Caco-2 (cell line): ENCODE measurements around the gene IMP3. TPM values are rescaled to one million over a fixed set of nuclear protein-coding genes. Genes with fewer than 3 reads are reported as not detected.

Source experiments
- BruUV-seq: library from RNA; stranded (reverse); fragments of 400-500 nt; replicated peaks from 2 replicates; lab custom pipeline; 2021; lab: Mats Ljungman, UMichigan
- CTCF ChIA-PET: fragments of 300-600 bp; sonication (Branson Sonifier 250); formaldehyde crosslinking; loops from one replicate; lab custom pipeline; 2022; ENCODE audit warnings: antibody characterized with exemption; lab: Charles Lee
- POLR2A ChIA-PET: fragments of 300-600 bp; sonication (Branson Sonifier 250); formaldehyde crosslinking; loops from one replicate; lab custom pipeline; 2022; ENCODE audit warnings: antibody characterized with exemption; lab: Charles Lee
- DNase-seq, 2 experiments: peaks; one replicate each; pipeline versions ENCODE4 v3.0.0 to v3.0.0-alpha.2; 2020 to 2022
- H3K27me3 ChIP-seq: replicated peaks from 2 replicates; pipeline ENCODE4 v1.6.0; 2011; ENCODE audit warnings: low read length; ENCODE audit not compliant: control insufficient read depth, insufficient read depth
- H3K36me3 ChIP-seq: 2 replicates; pipeline ENCODE4 v1.5.1; 2011; ENCODE audit warnings: low read length; ENCODE audit not compliant: control insufficient read depth, insufficient read depth
- H3K4me1 ChIP-seq: fragments of 250-450 bp; sonication (Bioruptor Pico); 2 replicates; pipeline ENCODE4 v1.5.1; 2020; ENCODE audit warnings: mild to moderate bottlenecking
- H3K4me3 ChIP-seq: 2 replicates; pipeline ENCODE4 v1.5.1; 2011; ENCODE audit warnings: low read depth, mild to moderate bottlenecking, control low read depth, low read length
- H3K9me3 ChIP-seq: fragments of 250-450 bp; sonication (Bioruptor Pico); 2 replicates; pipeline ENCODE4 v1.5.1; 2020; ENCODE audit warnings: mild to moderate bottlenecking, moderate library complexity
- H3K27ac Mint-ChIP-seq: one replicate; pipeline ENCODE4 v1.8.0; 2022; ENCODE audit warnings: mixed read lengths; ENCODE audit not compliant: unreplicated experiment
- H3K27me3 Mint-ChIP-seq: one replicate; pipeline ENCODE4 v1.8.0; 2022; ENCODE audit warnings: mixed read lengths; ENCODE audit not compliant: insufficient read depth, unreplicated experiment
- H3K36me3 Mint-ChIP-seq: one replicate; pipeline ENCODE4 v1.8.0; 2022; ENCODE audit warnings: mild to moderate bottlenecking, mixed read lengths; ENCODE audit not compliant: insufficient read depth, unreplicated experiment
- H3K4me1 Mint-ChIP-seq: one replicate; pipeline ENCODE4 v1.8.0; 2022; ENCODE audit warnings: low read depth, mixed read lengths; ENCODE audit not compliant: unreplicated experiment
- H3K4me3 Mint-ChIP-seq: one replicate; pipeline ENCODE4 v1.8.0; 2022; ENCODE audit warnings: mild to moderate bottlenecking, moderate library complexity, mixed read lengths; ENCODE audit not compliant: unreplicated experiment
- H3K9me3 Mint-ChIP-seq: one replicate; pipeline ENCODE4 v1.8.0; 2022; ENCODE audit warnings: mixed read lengths; ENCODE audit not compliant: unreplicated experiment
- intact Hi-C: fragments of 100-400 bp; cut with micrococcal nuclease; formaldehyde crosslinking; loops from one replicate; pipeline ENCODE4 v1.10.0; 2022; ENCODE audit not compliant: unreplicated experiment
- total RNA-seq: library from RNA; stranded (reverse); gene quantifications from 2 replicates; pipeline ENCODE4 v1.2.3, GENCODE V29; 2022
- TF ChIP-seq, protein P1 (sequence below), 2 experiments: fragments of 200-600 bp in 1 of 2; IDR thresholded peaks; 1 replicate in 1 of 2; 2 replicates in 1 of 2; pipeline versions ENCODE4 v1.5.1 to v1.8.0; 2011 to 2022; ENCODE audit warnings: antibody characterized with exemption in 1 of 2, control low read depth in 1 of 2, inconsistent platforms in 1 of 2, low read depth in 1 of 2, low read length in 1 of 2, mild to moderate bottlenecking in 1 of 2, moderate library complexity in 1 of 2; ENCODE audit not compliant: insufficient read depth in 1 of 2, severe bottlenecking in 1 of 2, unreplicated experiment in 1 of 2

The IMP3 gene
- total RNA-seq, 1 experiment from 2014 or later: 60.4 TPM

DNA sequence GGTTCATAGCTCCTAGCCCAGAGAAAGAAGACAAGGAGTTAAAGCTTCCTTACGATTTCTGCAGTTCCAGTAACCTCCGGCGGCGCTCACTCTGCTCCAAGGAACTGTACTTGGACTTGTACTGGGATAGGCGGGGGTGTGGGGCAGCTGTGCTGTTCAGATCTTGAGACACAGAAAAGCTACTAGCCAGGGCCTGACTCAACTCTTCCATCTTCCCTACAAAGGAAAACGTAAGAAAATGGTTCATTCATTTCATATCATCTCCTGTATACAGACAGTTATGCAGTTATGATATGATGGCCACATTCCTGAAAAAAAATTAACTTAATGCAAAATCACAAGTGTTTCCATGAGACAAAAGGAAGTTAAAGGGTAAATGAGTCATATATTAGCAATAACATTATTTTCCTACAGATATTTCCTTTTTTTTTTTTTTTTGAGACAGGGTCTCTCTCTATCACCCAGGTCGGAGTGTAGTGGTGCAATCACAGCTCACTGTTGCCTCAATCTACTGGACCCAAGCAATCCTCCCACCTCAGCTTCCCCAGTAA, 19.1 kb downstream of the IMP3 start:
- intact Hi-C loops: no loop called here
- TF ChIP-seq, protein P1, sequence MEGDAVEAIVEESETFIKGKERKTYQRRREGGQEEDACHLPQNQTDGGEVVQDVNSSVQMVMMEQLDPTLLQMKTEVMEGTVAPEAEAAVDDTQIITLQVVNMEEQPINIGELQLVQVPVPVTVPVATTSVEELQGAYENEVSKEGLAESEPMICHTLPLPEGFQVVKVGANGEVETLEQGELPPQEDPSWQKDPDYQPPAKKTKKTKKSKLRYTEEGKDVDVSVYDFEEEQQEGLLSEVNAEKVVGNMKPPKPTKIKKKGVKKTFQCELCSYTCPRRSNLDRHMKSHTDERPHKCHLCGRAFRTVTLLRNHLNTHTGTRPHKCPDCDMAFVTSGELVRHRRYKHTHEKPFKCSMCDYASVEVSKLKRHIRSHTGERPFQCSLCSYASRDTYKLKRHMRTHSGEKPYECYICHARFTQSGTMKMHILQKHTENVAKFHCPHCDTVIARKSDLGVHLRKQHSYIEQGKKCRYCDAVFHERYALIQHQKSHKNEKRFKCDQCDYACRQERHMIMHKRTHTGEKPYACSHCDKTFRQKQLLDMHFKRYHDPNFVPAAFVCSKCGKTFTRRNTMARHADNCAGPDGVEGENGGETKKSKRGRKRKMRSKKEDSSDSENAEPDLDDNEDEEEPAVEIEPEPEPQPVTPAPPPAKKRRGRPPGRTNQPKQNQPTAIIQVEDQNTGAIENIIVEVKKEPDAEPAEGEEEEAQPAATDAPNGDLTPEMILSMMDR (IDR thresholded peaks at IDR 0.05; ENCODE audit: insufficient read depth in 1 of 2, low read depth in 1 of 2, low read length in 1 of 2, severe bottlenecking in 1 of 2, unreplicated experiment in 1 of 2): no peak
- H3K36me3 ChIP-seq: peaks cover 1% of the 10 kb centered on the region; the same call in 1 of the 2 replicates
- no peak for DNase-seq
- no peaks in the 10 kb centered on the region for H3K4me1 ChIP-seq
- Mint-ChIP-seq H3K27me3 (no peaks in the 10 kb centered on the region), H3K4me3 (no peak overlapping the region), H3K4me1 (no peaks in the 10 kb centered on the region), H3K36me3 (peaks cover 1% of the 10 kb centered on the region), H3K9me3 (no peaks in the 10 kb centered on the region), H3K27ac (no peak overlapping the region)
- BruUV-seq: no TSS peak
- ChIA-PET POLR2A (no interaction called here), CTCF (no interaction called here)
- no peak overlapping the region for H3K4me3 ChIP-seq
- H3K27me3 ChIP-seq: no peaks in the 10 kb centered on the region
- H3K9me3 ChIP-seq: no peaks in the 10 kb centered on the region

DNA sequence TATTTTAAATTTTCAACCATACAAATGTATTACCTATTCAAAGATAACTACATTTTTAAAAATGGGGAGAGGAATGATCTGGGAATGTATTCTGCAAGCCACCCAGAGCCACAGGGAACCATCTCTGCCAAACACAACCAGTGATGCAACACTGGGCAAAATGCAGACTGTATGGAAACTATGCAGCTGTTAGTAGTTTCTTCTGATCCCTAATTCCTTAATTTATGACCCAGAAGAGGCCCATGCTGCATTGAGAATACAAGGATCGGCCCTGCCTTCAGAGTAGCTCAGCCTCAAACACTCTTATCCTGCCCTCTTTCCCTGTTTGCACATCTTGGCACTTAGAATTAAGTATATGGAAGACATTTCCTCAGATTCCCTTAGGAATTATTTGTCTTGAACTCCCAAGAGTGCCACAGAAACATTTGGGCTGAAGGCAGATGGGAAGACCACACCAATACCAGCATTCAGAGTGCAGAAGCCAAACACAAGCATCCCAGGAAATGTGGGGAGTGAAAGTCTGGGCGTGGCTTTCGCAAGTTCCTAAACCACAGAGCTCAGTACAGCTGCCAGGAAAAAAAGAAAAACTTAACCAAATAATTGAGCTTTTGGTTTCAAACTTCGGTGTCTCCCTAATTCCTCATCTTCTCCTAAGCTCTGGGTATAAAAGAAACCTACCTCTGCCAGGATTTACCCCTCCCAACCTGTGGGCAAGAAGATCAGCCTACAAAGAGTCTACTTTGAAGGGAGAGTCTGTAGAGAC, 19.8 kb downstream of the IMP3 start:
- H3K4me1 Mint-ChIP-seq: no peaks in the 10 kb centered on the region
- no peaks in the 10 kb centered on the region for H3K9me3 Mint-ChIP-seq
- H3K27ac Mint-ChIP-seq: no peak overlapping the region
- H3K27me3 Mint-ChIP-seq: no peaks in the 10 kb centered on the region
- peaks cover 8% of the 10 kb centered on the region for H3K36me3 Mint-ChIP-seq
- TF ChIP-seq, protein P1 (IDR thresholded peaks at IDR 0.05; ENCODE audit: insufficient read depth in 1 of 2, low read depth in 1 of 2, low read length in 1 of 2, severe bottlenecking in 1 of 2, unreplicated experiment in 1 of 2): no peak
- H3K4me3 ChIP-seq: no peak overlapping the region
- no peaks in the 10 kb centered on the region for H3K27me3 ChIP-seq
- no peaks in the 10 kb centered on the region for H3K4me1 ChIP-seq
- H3K9me3 ChIP-seq: no peaks in the 10 kb centered on the region
- CTCF ChIA-PET: no interaction called here
- no TSS peak for BruUV-seq
- no peak overlapping the region for H3K4me3 Mint-ChIP-seq
- POLR2A ChIA-PET: no interaction called here
- DNase-seq: no peak
- peaks cover 1% of the 10 kb centered on the region; the same call in 1 of the 2 replicates for H3K36me3 ChIP-seq
- intact Hi-C loops: no loop called here

DNA sequence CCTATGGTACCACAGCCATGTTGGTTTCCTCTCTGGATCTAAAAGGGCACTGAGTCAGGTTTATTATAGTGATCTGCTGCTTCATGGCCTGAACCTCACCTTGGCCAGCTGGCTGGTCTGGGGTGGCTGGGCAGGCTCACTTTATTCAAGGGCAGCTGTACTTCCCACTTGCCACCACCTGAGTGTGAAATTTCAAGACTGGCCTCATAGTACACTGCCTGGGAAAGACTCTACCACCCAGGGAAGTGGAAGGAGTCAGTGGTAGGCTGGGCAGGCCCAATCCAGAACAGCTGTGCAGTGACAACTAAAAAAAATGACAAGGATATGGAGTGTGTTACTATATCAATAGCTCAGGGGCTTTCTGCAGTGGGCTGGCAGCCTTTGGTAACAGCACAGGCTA, 23.3 kb downstream of the IMP3 start:
- Mint-ChIP-seq H3K9me3 (no peaks in the 10 kb centered on the region), H3K27ac (no peak overlapping the region), H3K36me3 (peaks cover 17% of the 10 kb centered on the region), H3K4me3 (no peak overlapping the region), H3K4me1 (no peaks in the 10 kb centered on the region), H3K27me3 (no peaks in the 10 kb centered on the region)
- Histone ChIP-seq H3K4me3 (no peak overlapping the region), H3K27me3 (no peaks in the 10 kb centered on the region), H3K4me1 (no peaks in the 10 kb centered on the region), H3K36me3 (peaks cover 1% of the 10 kb centered on the region; the same call in 1 of the 2 replicates), H3K9me3 (no peaks in the 10 kb centered on the region)
- BruUV-seq: no TSS peak
- DNase-seq: no peak
- ChIA-PET CTCF (no interaction called here), POLR2A (no interaction called here)
- intact Hi-C loops: no loop called here
- TF ChIP-seq, protein P1 (IDR thresholded peaks at IDR 0.05; ENCODE audit: insufficient read depth in 1 of 2, low read depth in 1 of 2, low read length in 1 of 2, severe bottlenecking in 1 of 2, unreplicated experiment in 1 of 2): no peak
